IPS-18c (cell line): Measurements from ENCODE around the gene CGB2.
"Not testable (repeated sequence)": the region's sequence is repeated elsewhere in the genome, so short reads cannot be mapped to it uniquely, and the experiment has no call there.

Experiments used
- H3K4me3 ChIP-seq: 2 replicates; pipeline ENCODE4 v1.7.0; 2013; ENCODE audit warnings: low read depth, mild to moderate bottlenecking, low read length, moderate library complexity; ENCODE audit not compliant: insufficient read depth
- H3K9me3 ChIP-seq: one replicate; pipeline ENCODE4 v1.6.1; 2013; ENCODE audit warnings: mild to moderate bottlenecking, low read length, moderate library complexity; ENCODE audit not compliant: control insufficient read depth, insufficient read depth

The CGB2 gene

GRCh38 chr19:49074869-49075268, 43.2 kb downstream of the CGB2 start:
- H3K4me3 ChIP-seq, H3K9me3 ChIP-seq: not testable (repeated sequence)

DNA sequence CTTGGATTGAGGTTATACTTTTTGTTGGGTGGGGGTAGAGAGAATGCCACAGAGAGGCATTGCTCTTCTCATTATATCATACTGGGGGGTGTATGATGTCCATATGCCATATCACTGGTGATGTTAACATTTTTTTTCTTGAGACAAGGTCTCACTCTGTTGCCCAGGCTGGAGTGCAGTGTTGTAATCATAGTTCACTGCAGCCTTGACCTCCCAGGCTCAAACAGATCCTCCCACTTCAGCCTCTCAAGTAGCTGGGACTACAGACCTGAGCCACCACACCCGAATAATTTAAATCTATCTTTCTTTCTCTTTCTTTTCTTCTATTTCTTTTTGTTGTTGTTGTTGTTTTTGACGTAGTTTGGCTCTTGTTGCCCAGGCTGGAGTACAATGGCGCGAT, 48.7 kb downstream of the CGB2 start:
- Histone ChIP-seq H3K4me3 (no peak overlapping the region), H3K9me3 (no peaks in the 10 kb centered on the region)

GRCh38 chr19:49081273-49081672, 49.6 kb downstream of the CGB2 start:
- H3K4me3 ChIP-seq = no peak overlapping the region
- no peaks in the 10 kb centered on the region for H3K9me3 ChIP-seq
